Prostate gland (tissue), 2 donors: ENCODE measurements around the gene ITSN1. TPM values are rescaled to one million over a fixed set of nuclear protein-coding genes. Genes with fewer than 3 reads are reported as not detected.

ENCODE experiments used
- DNase-seq: peaks from one replicate; pipeline ENCODE4 v3.0.0-alpha.2; 2019; ENCODE audit warnings: low spot score
- H3K27ac ChIP-seq, 2 donors: fragments of 200-600 bp; sonication (generic); 2 replicates each; pipeline ENCODE4 v1.5.1; 2017 to 2019
- H3K27me3 ChIP-seq: fragments of 200-600 bp; sonication (generic); replicated peaks from 2 replicates; pipeline ENCODE4 v1.5.1; 2019; ENCODE audit not compliant: insufficient read depth
- H3K36me3 ChIP-seq, 2 donors: fragments of 200-600 bp; sonication (generic); 1 replicate in 1 of 2; 2 replicates in 1 of 2; pipeline versions ENCODE4 v1.5.1 to v1.8.1; 2017 to 2019
- H3K4me1 ChIP-seq: fragments of 200-600 bp; sonication (generic); replicated peaks from 2 replicates; pipeline ENCODE4 v1.5.1; 2019
- H3K4me3 ChIP-seq, 2 donors: fragments of 200-600 bp; sonication (generic); 2 replicates each; pipeline ENCODE4 v1.5.1; 2017 to 2019
- H3K9me3 ChIP-seq: fragments of 200-600 bp; sonication (generic); 2 replicates; pipeline ENCODE4 v1.5.1; 2017
- CTCF ChIP-seq, 4 experiments: fragments of 200-600 bp in 2 of 4; fragments of 450-650 bp in 2 of 4; sonication (generic) in 2 of 4; IDR thresholded peaks; 1 replicate in 3 of 4; 2 replicates in 1 of 4; pipeline ENCODE4 v1.5.1; 2016 to 2019; ENCODE audit warnings: antibody characterized with exemption in 4 of 4, mild to moderate bottlenecking in 2 of 4, moderate library complexity in 2 of 4
- POLR2A ChIP-seq: fragments of 450-650 bp; IDR thresholded peaks from one replicate; pipeline ENCODE4 v1.6.1; 2016; ENCODE audit warnings: antibody characterized with exemption, mild to moderate bottlenecking
- POLR2AphosphoS5 ChIP-seq: sonication (generic); formaldehyde crosslinking; IDR thresholded peaks from one replicate; pipeline ENCODE4 v1.6.1; 2017; ENCODE audit warnings: antibody characterized with exemption
- WGBS: methylation state at CpG from one replicate; pipeline ENCODE4 v1.1.5; 2018; 5-methylcytosine and 5-hydroxymethylcytosine counted together
- intact Hi-C: fragments of 100-400 bp; cut with DNase I; formaldehyde crosslinking; loops from one replicate; pipeline ENCODE4 v1.14.2; 2022
- total RNA-seq, 2 donors: library from RNA; depleted of rRNA; stranded (reverse); fragments of >200 nt; gene quantifications; one replicate each; pipeline ENCODE4 v1.1.0, GENCODE V29; 2016

The ITSN1 gene
- total RNA-seq, 2 donors from 2014 or later = 14.8 to 44.9 TPM

- intact Hi-C loops = no loop called here
- 99% methylated on average over 3 of the region's 3 CpGs for WGBS
- TF ChIP-seq POLR2AphosphoS5 = no peak
- no peak for TF ChIP-seq POLR2A
Measured at GRCh38 chr21:33897739-33898138, 255.4 kb downstream of the ITSN1 start.

GRCh38 chr21:33898586-33898985 is 256.3 kb downstream of the ITSN1 start:
- intact Hi-C loops = no loop called here
- Histone ChIP-seq H3K9me3 (no peaks in the 10 kb centered on the region), H3K36me3 (no peaks in the 10 kb centered on the region), H3K27ac (no peak overlapping the region), H3K4me3 (no peak overlapping the region), H3K4me1 (no peaks in the 10 kb centered on the region), H3K27me3 (no peaks in the 10 kb centered on the region)
- DNase-seq = no peak
- TF ChIP-seq POLR2A (no peak), POLR2AphosphoS5 (no peak), CTCF (IDR thresholded peaks at IDR 0.05) (no peak)
- 88% methylated on average over 3 of the region's 3 CpGs for WGBS

More at GRCh38 chr21:33897739-33898138, 255.4 kb downstream of the ITSN1 start:
- no peak for DNase-seq
- H3K36me3 ChIP-seq = no peaks in the 10 kb centered on the region
- H3K27me3 ChIP-seq = no peaks in the 10 kb centered on the region
- H3K4me3 ChIP-seq = no peak overlapping the region
- no peak overlapping the region for H3K27ac ChIP-seq
- no peaks in the 10 kb centered on the region for H3K9me3 ChIP-seq
- no peaks in the 10 kb centered on the region for H3K4me1 ChIP-seq

- no peak for TF ChIP-seq CTCF (IDR thresholded peaks at IDR 0.05)
- TF ChIP-seq POLR2A = no peak
- TF ChIP-seq POLR2AphosphoS5 = no peak
- intact Hi-C loops = no loop called here
- H3K4me1 ChIP-seq = no peaks in the 10 kb centered on the region
- no peak overlapping the region for H3K4me3 ChIP-seq
- no peak for DNase-seq
- H3K36me3 ChIP-seq = no peaks in the 10 kb centered on the region
- WGBS = 70% methylated on average over 5 of the region's 5 CpGs
- no peaks in the 10 kb centered on the region for H3K9me3 ChIP-seq
- no peaks in the 10 kb centered on the region for H3K27me3 ChIP-seq
- no peak overlapping the region for H3K27ac ChIP-seq
Measured at GRCh38 chr21:33899199-33899598, 256.9 kb downstream of the ITSN1 start.

GRCh38 chr21:33901412-33902288 is 259.3 kb downstream of the ITSN1 start:
- peak; percentile 20 for DNase-seq
- intact Hi-C loops = no loop called here
- Histone ChIP-seq H3K27ac (no peak overlapping the region), H3K4me1 (no peaks in the 10 kb centered on the region), H3K27me3 (no peaks in the 10 kb centered on the region), H3K36me3 (peaks cover 3% of the 10 kb centered on the region in 2 donors), H3K9me3 (no peaks in the 10 kb centered on the region), H3K4me3 (no peak overlapping the region)
- TF ChIP-seq POLR2AphosphoS5 (no peak), CTCF (IDR thresholded peaks at IDR 0.05) (peak in 2 of 4 experiments; percentile 54 to 62)
- 59% methylated on average over 13 of the region's 13 CpGs for WGBS

- H3K4me1 ChIP-seq = no peaks in the 10 kb centered on the region
- intact Hi-C loops = no loop called here
- 68% methylated on average over 6 of the region's 6 CpGs for WGBS
- H3K9me3 ChIP-seq = no peaks in the 10 kb centered on the region
- no peak for TF ChIP-seq CTCF (IDR thresholded peaks at IDR 0.05)
- no peak for TF ChIP-seq POLR2A
- TF ChIP-seq POLR2AphosphoS5 = no peak
- no peaks in the 10 kb centered on the region for H3K27me3 ChIP-seq
- DNase-seq = no peak
- H3K27ac ChIP-seq = no peak overlapping the region
- peaks cover 8 to 10% of the 10 kb centered on the region in 2 donors for H3K36me3 ChIP-seq
- H3K4me3 ChIP-seq = no peak overlapping the region
Measured at GRCh38 chr21:33902349-33902748, 260.0 kb downstream of the ITSN1 start.
